Measurements from ENCODE around the gene B4GALNT3. TPM values are rescaled to one million over a fixed set of nuclear protein-coding genes. Genes with fewer than 3 reads are reported as not detected.

B4GALNT3 gene
- total and polyA plus RNA-seq, 2 of the 13 experiments (the other 11 are each of a cell fraction or from before 2014, with no cell fraction given) = 3.2 to 4.4 TPM

DNA sequence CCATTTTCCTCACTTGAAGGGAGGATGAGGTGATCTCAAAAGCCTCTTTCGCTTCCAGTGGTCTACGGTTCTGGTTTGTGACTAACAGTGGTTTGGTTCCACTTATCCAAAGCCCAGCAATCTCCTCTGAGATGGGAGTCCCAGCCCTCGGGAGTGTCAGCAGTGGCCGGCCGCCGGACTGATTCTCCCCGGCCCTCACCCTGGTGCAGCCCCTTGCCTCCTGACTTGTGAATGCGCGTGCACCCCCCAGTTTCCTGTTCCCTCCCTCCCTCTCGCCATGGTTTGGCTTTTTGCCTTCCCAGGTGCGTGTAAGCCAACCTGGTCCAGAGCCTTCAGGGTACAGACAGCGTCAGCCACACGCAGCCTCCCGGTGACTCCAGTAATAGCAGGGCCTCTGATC lies 74.5 kb downstream of the B4GALNT3 start (continued):
- TF ChIP-seq IRF1 (CRISPR knock-in tag; IDR thresholded peaks at IDR 0.05; ENCODE audit: low read depth) (no peak), ATF7-NPFF (CRISPR knock-in tag; IDR thresholded peaks at IDR 0.05; ENCODE audit: low read depth) (no peak), SCMH1 (CRISPR knock-in tag; IDR thresholded peaks at IDR 0.05; ENCODE audit: borderline replicate concordance) (no peak), ZNF382 (CRISPR knock-in tag; IDR thresholded peaks at IDR 0.05; ENCODE audit: borderline replicate concordance) (no peak)
- TF ChIP-seq, protein P1, sequence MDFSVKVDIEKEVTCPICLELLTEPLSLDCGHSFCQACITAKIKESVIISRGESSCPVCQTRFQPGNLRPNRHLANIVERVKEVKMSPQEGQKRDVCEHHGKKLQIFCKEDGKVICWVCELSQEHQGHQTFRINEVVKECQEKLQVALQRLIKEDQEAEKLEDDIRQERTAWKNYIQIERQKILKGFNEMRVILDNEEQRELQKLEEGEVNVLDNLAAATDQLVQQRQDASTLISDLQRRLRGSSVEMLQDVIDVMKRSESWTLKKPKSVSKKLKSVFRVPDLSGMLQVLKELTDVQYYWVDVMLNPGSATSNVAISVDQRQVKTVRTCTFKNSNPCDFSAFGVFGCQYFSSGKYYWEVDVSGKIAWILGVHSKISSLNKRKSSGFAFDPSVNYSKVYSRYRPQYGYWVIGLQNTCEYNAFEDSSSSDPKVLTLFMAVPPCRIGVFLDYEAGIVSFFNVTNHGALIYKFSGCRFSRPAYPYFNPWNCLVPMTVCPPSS (IDR thresholded peaks at IDR 0.05) = no peak

GRCh38 chr12:535396-535795 lies 75.7 kb downstream of the B4GALNT3 start:
- ATAC-seq (no peak), FAIRE-seq (no peak), DNase-seq (ENCODE audit: low spot score) (no peak)
- Histone ChIP-seq H3K36me3 (replicated peaks in 1 of 2; ENCODE audit: control insufficient read depth in 1 of 2, insufficient read depth in 2 of 2, low read length in 2 of 2) (no peaks in the 10 kb centered on the region), H3K27ac (ENCODE audit: extremely low read length, insufficient read depth, low read length) (no peak overlapping the region), H3K4me2 (ENCODE audit: low read depth, low read length) (no peak overlapping the region), H4K20me1 (ENCODE audit: insufficient read depth, low read length) (no peaks in the 10 kb centered on the region), H3K4me3 (replicated peaks in 1 of 3; ENCODE audit: insufficient read depth in 1 of 3, low read depth in 2 of 3, low read length in 3 of 3) (no peak overlapping the region), H3K9me3 (ENCODE audit: low read length) (peaks cover 6% of the 10 kb centered on the region; the same call in 1 of the 2 replicates), H3K79me2 (ENCODE audit: insufficient read depth, low read length) (no peaks in the 10 kb centered on the region), H3K4me1 (ENCODE audit: insufficient read depth, low read length) (no peaks in the 10 kb centered on the region), H3K9ac (ENCODE audit: insufficient read depth, low read depth, low read length) (no peak overlapping the region), H3K27me3 (ENCODE audit: control insufficient read depth in 1 of 2, insufficient read depth in 2 of 2, low read length in 2 of 2) (no peaks in the 10 kb centered on the region; a peak in 1 of 5 replicates), H2AFZ (ENCODE audit: low read length) (no peak overlapping the region)
- in situ Hi-C loops (cut with HindIII; ENCODE audit: extremely low pct_ligation_motif_present, low pct_unique_long_range_greater_than_20kb) (no loop called here), intact Hi-C loops (cut with micrococcal nuclease; ENCODE audit: unreplicated experiment) (no loop called here)
- no TSS peak for BruUV-seq (replicated peaks)
- POLR2A ChIA-PET = no interaction called here
- CTCF ChIA-PET (ENCODE audit: low intra/inter-chr PET ratio, low total read pairs) = no interaction called here
- WGBS (ENCODE audit: low lambda C conversion rate) = 76% methylated on average over 6 of the region's 7 CpGs
- TF ChIP-seq ZNF446 (CRISPR knock-in tag; IDR thresholded peaks at IDR 0.05) = no peak
- TF ChIP-seq PAX8 (CRISPR knock-in tag; IDR thresholded peaks at IDR 0.05; ENCODE audit: borderline replicate concordance) = no peak
- no peak for TF ChIP-seq CC2D1A (CRISPR knock-in tag; IDR thresholded peaks at IDR 0.05)
- TF ChIP-seq, protein P2, sequence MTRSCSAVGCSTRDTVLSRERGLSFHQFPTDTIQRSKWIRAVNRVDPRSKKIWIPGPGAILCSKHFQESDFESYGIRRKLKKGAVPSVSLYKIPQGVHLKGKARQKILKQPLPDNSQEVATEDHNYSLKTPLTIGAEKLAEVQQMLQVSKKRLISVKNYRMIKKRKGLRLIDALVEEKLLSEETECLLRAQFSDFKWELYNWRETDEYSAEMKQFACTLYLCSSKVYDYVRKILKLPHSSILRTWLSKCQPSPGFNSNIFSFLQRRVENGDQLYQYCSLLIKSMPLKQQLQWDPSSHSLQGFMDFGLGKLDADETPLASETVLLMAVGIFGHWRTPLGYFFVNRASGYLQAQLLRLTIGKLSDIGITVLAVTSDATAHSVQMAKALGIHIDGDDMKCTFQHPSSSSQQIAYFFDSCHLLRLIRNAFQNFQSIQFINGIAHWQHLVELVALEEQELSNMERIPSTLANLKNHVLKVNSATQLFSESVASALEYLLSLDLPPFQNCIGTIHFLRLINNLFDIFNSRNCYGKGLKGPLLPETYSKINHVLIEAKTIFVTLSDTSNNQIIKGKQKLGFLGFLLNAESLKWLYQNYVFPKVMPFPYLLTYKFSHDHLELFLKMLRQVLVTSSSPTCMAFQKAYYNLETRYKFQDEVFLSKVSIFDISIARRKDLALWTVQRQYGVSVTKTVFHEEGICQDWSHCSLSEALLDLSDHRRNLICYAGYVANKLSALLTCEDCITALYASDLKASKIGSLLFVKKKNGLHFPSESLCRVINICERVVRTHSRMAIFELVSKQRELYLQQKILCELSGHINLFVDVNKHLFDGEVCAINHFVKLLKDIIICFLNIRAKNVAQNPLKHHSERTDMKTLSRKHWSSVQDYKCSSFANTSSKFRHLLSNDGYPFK (CRISPR knock-in tag; IDR thresholded peaks at IDR 0.05; ENCODE audit: borderline replicate concordance) = no peak
- TF ChIP-seq NBN (conservative IDR thresholded peaks at IDR 0.05) = no peak
- TF ChIP-seq FOXA1 (IDR thresholded peaks at IDR 0.05) = no peak
- no peak for TF ChIP-seq FOXA1 (CRISPR knock-in tag; IDR thresholded peaks at IDR 0.05)
- TF ChIP-seq HINFP (CRISPR knock-in tag; IDR thresholded peaks at IDR 0.05; ENCODE audit: low read depth) = no peak
- no peak for TF ChIP-seq CBFB (CRISPR knock-in tag; IDR thresholded peaks at IDR 0.05)
- TF ChIP-seq PAWR (CRISPR knock-in tag; IDR thresholded peaks at IDR 0.05; ENCODE audit: borderline replicate concordance) = no peak
- TF ChIP-seq ZNF205 (CRISPR knock-in tag; IDR thresholded peaks at IDR 0.05) = no peak
- TF ChIP-seq, protein P3, sequence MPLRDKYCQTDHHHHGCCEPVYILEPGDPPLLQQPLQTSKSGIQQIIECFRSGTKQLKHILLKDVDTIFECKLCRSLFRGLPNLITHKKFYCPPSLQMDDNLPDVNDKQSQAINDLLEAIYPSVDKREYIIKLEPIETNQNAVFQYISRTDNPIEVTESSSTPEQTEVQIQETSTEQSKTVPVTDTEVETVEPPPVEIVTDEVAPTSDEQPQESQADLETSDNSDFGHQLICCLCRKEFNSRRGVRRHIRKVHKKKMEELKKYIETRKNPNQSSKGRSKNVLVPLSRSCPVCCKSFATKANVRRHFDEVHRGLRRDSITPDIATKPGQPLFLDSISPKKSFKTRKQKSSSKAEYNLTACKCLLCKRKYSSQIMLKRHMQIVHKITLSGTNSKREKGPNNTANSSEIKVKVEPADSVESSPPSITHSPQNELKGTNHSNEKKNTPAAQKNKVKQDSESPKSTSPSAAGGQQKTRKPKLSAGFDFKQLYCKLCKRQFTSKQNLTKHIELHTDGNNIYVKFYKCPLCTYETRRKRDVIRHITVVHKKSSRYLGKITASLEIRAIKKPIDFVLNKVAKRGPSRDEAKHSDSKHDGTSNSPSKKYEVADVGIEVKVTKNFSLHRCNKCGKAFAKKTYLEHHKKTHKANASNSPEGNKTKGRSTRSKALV (CRISPR knock-in tag; IDR thresholded peaks at IDR 0.05) = no peak
